Esophagus squamous epithelium (tissue), 5 donors: ENCODE data around the gene RECQL. TPM values are rescaled to one million over a fixed set of nuclear protein-coding genes. Genes with fewer than 3 reads are reported as not detected.
A peak's percentile ranks its signal among the peaks of the same experiment; 100 is the strongest.

Source experiments
- DNase-seq: peaks from one replicate; lab custom pipeline; 2025; lab: John Stamatoyannopoulos, UW
- H3K27ac ChIP-seq, 4 donors: fragments of 200-600 bp; sonication (generic); one replicate each; pipeline ENCODE4 v1.5.1; 2016 to 2019; ENCODE audit warnings: mild to moderate bottlenecking in 1 of 4
- H3K27me3 ChIP-seq, 4 donors: fragments of 200-600 bp; sonication (generic); 1 replicate in 3 of 4; 2 replicates in 1 of 4; pipeline versions ENCODE4 v1.5.1 to v1.6.0; 2017 to 2021; ENCODE audit warnings: antibody characterized with exemption in 1 of 4
- H3K36me3 ChIP-seq, 3 donors: fragments of 200-600 bp; sonication (generic); one replicate each; pipeline ENCODE4 v1.5.1; 2016 to 2019
- H3K4me1 ChIP-seq, 3 donors: fragments of 200-600 bp; sonication (generic); one replicate each; pipeline ENCODE4 v1.5.1; 2017 to 2019
- H3K4me3 ChIP-seq, 4 donors: fragments of 200-600 bp; sonication (generic); 1 replicate in 3 of 4; 2 replicates in 1 of 4; pipeline ENCODE4 v1.5.1; 2016 to 2019; ENCODE audit warnings: mild to moderate bottlenecking in 2 of 4, moderate library complexity in 1 of 4
- H3K9me3 ChIP-seq, 3 donors: fragments of 200-600 bp; sonication (generic); one replicate each; pipeline ENCODE4 v1.5.1; 2016 to 2019
- POLR2A ChIP-seq, 4 donors: fragments of 450-650 bp; IDR thresholded peaks; one replicate each; pipeline ENCODE4 v1.6.1; 2017; ENCODE audit warnings: antibody characterized with exemption in 4 of 4, mild to moderate bottlenecking in 4 of 4, moderate library complexity in 3 of 4
- WGBS, 2 donors: methylation state at CpG; one replicate each; pipeline ENCODE4 v1.1.5; 2018; 5-methylcytosine and 5-hydroxymethylcytosine counted together
- intact Hi-C: fragments of 100-400 bp; cut with DNase I; formaldehyde crosslinking; loops from one replicate; pipeline ENCODE4 v1.15.0; 2022
- total RNA-seq, 4 donors: library from RNA; depleted of rRNA; stranded (reverse); fragments of >200 nt; gene quantifications; one replicate each; pipeline ENCODE4 v1.1.0, GENCODE V29; 2016
- TF ChIP-seq, protein P1 (sequence below), 6 experiments: fragments of 450-650 bp in 4 of 6; fragments of 200-600 bp in 2 of 6; sonication (generic) in 2 of 6; IDR thresholded peaks; one replicate each; pipeline ENCODE4 v1.5.1; 2016 to 2019; ENCODE audit warnings: antibody characterized with exemption in 6 of 6, mild to moderate bottlenecking in 4 of 6, moderate library complexity in 4 of 6
- donor health status: DM: yes; HTN: yes; CAD: no.

RECQL gene
- total RNA-seq, 4 donors from 2014 or later, result 10.0 to 36.5 (median 25.6) TPM

DNA sequence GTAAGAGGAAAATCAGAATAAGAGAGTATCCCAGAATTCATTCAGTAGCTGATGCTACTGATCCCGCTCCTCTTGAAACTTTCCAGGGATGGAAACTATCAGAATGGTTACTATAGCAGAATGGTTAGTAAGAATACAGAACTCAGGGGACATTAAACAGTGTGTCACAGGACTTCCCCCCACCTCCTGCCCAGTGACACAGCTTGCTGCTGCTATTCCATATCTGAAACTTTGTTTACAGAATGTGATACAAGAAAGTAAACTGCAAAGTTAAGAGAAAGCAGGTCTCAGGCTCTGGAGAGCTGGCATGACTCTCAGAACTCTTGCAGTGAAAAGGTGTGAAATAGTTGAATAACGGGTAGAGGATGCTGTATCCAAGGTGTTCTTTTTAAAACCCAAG, 28.0 kb upstream of the RECQL start:
- peaks cover 4 to 15% (median 9%) of the 10 kb centered on the region in 3 donors for H3K4me1 ChIP-seq
- H3K27ac ChIP-seq, result no peak overlapping the region
- H3K4me3 ChIP-seq, result no peak overlapping the region
- no peaks in the 10 kb centered on the region for H3K36me3 ChIP-seq
- TF ChIP-seq POLR2A (IDR thresholded peaks at IDR 0.05), result no peak
- TF ChIP-seq, protein P1, sequence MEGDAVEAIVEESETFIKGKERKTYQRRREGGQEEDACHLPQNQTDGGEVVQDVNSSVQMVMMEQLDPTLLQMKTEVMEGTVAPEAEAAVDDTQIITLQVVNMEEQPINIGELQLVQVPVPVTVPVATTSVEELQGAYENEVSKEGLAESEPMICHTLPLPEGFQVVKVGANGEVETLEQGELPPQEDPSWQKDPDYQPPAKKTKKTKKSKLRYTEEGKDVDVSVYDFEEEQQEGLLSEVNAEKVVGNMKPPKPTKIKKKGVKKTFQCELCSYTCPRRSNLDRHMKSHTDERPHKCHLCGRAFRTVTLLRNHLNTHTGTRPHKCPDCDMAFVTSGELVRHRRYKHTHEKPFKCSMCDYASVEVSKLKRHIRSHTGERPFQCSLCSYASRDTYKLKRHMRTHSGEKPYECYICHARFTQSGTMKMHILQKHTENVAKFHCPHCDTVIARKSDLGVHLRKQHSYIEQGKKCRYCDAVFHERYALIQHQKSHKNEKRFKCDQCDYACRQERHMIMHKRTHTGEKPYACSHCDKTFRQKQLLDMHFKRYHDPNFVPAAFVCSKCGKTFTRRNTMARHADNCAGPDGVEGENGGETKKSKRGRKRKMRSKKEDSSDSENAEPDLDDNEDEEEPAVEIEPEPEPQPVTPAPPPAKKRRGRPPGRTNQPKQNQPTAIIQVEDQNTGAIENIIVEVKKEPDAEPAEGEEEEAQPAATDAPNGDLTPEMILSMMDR (IDR thresholded peaks at IDR 0.05), result no peak
- no peak for DNase-seq
- no peaks in the 10 kb centered on the region for H3K9me3 ChIP-seq
- peaks cover 0 to 42% (median 4%) of the 10 kb centered on the region in 4 donors for H3K27me3 ChIP-seq
- intact Hi-C loops, result no loop called here
- WGBS, 2 donors, result 86 to 87% methylated on average over 2 of the region's 2 CpGs

DNA sequence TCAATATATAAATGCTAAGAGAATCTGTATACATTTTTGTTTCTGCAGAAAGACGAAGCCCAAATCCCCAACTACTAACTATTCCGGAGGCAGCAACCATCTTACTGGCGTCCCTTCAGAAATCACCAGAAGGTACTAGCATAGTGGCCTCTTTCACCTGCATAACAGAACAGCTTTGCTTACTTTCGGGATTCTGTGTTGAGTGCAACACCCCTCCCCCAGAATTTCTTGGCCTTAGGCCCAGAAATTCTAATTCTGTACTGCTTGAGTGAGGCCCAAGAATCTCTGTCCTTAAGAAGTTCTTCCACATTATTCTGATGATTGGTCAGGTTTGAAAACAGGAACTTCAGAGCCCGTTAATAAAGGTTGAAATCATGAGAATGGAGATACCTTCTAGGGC, 27.5 kb upstream of the RECQL start:
- TF ChIP-seq, protein P1 (IDR thresholded peaks at IDR 0.05), result no peak
- no peak for TF ChIP-seq POLR2A (IDR thresholded peaks at IDR 0.05)
- WGBS, 2 donors, result 80 to 81% methylated on average over 5 of the region's 5 CpGs
- H3K27ac ChIP-seq, result no peak overlapping the region

DNA sequence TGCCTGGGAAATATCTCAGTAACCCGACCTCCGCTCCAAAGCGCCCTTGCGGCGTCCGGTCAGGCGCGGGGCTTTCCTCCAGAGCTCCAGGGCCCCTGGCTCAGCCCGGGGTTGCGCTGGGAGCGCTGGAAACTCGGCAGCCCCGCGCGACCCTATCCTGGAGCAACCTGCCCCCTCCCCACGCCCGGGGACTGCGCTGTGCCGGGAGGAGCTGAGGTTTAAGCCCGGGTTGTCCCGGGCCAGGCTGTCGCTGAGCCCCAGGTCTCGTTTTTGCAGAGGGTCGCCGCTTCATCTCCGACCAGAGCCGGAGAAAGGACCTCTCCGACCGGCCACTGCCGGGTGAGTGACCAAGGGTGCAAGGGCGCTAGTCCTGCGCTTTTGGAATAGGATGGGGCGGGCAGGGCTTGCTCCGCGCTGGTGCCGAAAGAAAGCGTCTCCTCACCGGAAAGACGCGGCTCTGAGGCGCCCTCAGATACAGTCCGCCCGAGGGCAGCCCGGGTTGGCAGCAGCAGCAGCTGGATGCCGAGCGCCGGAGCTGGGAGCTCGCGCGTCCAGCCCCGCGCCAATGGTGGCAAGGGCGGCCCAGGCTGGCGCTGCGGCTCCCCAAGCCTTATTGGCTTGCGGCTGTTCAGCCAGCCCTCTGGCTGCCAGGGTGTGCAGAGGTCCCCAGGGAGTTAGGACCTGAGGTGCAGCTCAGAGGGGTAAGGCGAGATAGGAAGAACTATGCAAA, 26.2 kb upstream of the RECQL start:
- no peaks in the 10 kb centered on the region for H3K9me3 ChIP-seq
- peak overlapping the region; percentile 35 to 69 (median 56) for H3K4me3 ChIP-seq
- DNase-seq, result no peak
- TF ChIP-seq, protein P1 (IDR thresholded peaks at IDR 0.05), result no peak
- H3K27ac ChIP-seq, result no peak overlapping the region
- H3K4me1 ChIP-seq, result peaks cover 4 to 15% (median 9%) of the 10 kb centered on the region in 3 donors
- H3K27me3 ChIP-seq, result peaks cover 0 to 42% (median 4%) of the 10 kb centered on the region in 4 donors
- WGBS, 2 donors, result 0 to 7% methylated on average over 1 to 17 of the region's 57 CpGs
- intact Hi-C loops, result no loop called here
- H3K36me3 ChIP-seq, result no peaks in the 10 kb centered on the region

More for the DNA sequence above, 27.5 kb upstream of the RECQL start:
- Histone ChIP-seq H3K9me3 (no peaks in the 10 kb centered on the region), H3K36me3 (no peaks in the 10 kb centered on the region), H3K4me3 (no peak overlapping the region), H3K4me1 (peaks cover 4 to 15% (median 9%) of the 10 kb centered on the region in 3 donors), H3K27me3 (peaks cover 0 to 42% (median 4%) of the 10 kb centered on the region in 4 donors)
- intact Hi-C loops, result no loop called here
- no peak for DNase-seq

DNA sequence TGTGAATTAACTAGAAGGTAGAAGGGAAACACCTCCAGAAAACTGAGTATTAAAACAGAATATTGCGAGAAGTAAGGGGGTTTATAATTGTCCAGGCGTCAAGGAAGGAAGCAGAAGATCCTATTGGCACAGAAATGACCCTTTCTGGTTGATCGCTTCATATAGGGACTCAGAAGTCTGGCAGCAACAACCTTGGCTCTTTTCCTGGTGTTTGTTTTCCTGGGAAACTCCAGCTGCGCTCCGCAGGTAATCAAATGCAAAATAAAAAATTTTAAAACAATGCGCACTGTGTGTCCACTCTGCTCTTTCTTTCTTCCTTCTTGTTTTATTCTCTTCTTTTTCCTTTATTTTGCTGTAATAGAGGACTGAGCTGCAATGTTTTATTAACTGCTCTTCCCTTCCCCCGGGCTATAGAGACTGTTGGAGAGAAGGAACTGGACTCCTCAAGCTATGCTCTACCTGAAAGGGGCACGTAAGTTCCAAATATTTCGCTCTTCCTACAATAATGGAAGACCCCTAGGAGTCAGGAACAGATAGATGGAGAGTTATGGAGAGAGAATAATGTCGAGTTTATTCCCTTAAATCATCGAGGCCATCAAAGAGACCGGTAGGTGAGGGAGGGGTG, 25.4 kb upstream of the RECQL start:
- no peak overlapping the region for H3K27ac ChIP-seq
- peak overlapping the region; percentile 35 to 69 (median 56) for H3K4me3 ChIP-seq
- intact Hi-C loops, result no loop called here
- TF ChIP-seq POLR2A (IDR thresholded peaks at IDR 0.05), result no peak
- TF ChIP-seq, protein P1 (IDR thresholded peaks at IDR 0.05), result no peak
- H3K4me1 ChIP-seq, result peaks cover 4 to 15% (median 9%) of the 10 kb centered on the region in 3 donors
- no peak for DNase-seq
- WGBS, 2 donors, result 33 to 41% methylated on average over 10 to 12 of the region's 12 CpGs
- H3K27me3 ChIP-seq, result peaks cover 0 to 42% (median 4%) of the 10 kb centered on the region in 4 donors
- H3K36me3 ChIP-seq, result no peaks in the 10 kb centered on the region
- no peaks in the 10 kb centered on the region for H3K9me3 ChIP-seq

DNA sequence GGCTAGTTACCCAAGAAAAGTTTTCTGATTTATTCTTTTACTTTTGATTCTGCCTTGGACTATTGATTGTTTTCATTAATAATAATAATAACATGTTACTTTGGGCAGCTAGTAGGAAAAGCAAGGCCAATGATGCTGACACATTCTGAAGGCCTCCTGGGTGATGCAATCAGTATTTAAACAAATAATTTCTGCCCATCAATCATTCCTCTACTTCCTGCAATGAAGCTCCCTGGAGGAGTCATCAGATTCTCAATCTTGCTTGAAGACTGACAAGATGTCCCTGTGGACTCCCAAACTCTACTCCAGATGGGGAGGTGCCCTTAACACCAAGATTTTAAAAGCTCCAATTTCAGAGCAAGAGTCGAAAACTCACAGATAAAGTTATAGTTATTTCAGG, 24.6 kb upstream of the RECQL start, which contains the start of gene SPX:
Gene SPX (plus strand): TSS at position 244 of the 400 bp plus-strand sequence. CDS start 177 bp downstream, outside the sequence.
- no peak within 1 kb of the TSS for H3K27ac ChIP-seq

More for the DNA sequence above, 24.6 kb upstream of the RECQL start, which contains the start of gene SPX:
- TF ChIP-seq, protein P1 (IDR thresholded peaks at IDR 0.05), result no peak
- TF ChIP-seq POLR2A (IDR thresholded peaks at IDR 0.05), result no peak
- Histone ChIP-seq H3K36me3 (no peaks in the 10 kb centered on the region), H3K9me3 (no peaks in the 10 kb centered on the region), H3K4me1 (peaks cover 4 to 15% (median 9%) of the 10 kb centered on the region in 3 donors), H3K4me3 (peak within 1 kb of the TSS; percentile 35 to 69 (median 56)), H3K27me3 (peaks cover 0 to 42% (median 4%) of the 10 kb centered on the region in 4 donors)
- intact Hi-C loops, result no loop called here
- 94 to 96% methylated on average over 1 of the region's 1 CpG for WGBS, 2 donors
- DNase-seq, result no peak
